Coronary artery (tissue), 2 donors: Measurements from ENCODE around the gene S100A7A.

Source experiments
- DNase-seq: peaks from one replicate; pipeline ENCODE4 v3.0.0-alpha.2; 2017; ENCODE audit warnings: low spot score
- H3K27ac ChIP-seq, 2 donors: fragments of 200-600 bp; sonication (generic); one replicate each; pipeline ENCODE4 v1.5.1; 2016 to 2019
- H3K4me3 ChIP-seq: fragments of 200-600 bp; sonication (generic); 2 replicates; pipeline ENCODE4 v1.5.1; 2016; ENCODE audit warnings: mild to moderate bottlenecking, moderate library complexity
- TF ChIP-seq, protein P1 (sequence below): fragments of 200-600 bp; sonication (generic); IDR thresholded peaks from one replicate; pipeline ENCODE4 v1.5.1; 2019; ENCODE audit warnings: antibody characterized with exemption

S100A7A gene

DNA sequence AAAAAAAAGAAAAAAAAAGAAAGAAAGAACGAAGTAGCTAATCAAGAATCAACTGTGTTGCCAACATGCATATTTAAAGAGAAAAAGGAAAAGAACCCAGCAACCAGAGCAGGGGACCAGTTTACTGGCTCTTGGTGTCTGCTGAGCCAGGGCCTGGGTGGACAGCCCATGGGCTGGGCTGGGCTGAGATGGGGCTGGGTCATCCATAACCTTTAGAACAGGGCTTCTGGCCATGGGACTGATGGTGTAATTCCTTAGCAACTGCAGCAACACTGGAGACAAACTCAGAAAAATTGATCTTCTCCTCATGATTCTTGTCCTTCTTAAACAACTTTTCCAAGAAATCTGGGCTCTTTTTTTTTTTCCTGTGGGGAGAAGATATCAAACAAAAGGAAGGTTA lies 10.5 kb downstream of the S100A7A start:
- TF ChIP-seq, protein P1, sequence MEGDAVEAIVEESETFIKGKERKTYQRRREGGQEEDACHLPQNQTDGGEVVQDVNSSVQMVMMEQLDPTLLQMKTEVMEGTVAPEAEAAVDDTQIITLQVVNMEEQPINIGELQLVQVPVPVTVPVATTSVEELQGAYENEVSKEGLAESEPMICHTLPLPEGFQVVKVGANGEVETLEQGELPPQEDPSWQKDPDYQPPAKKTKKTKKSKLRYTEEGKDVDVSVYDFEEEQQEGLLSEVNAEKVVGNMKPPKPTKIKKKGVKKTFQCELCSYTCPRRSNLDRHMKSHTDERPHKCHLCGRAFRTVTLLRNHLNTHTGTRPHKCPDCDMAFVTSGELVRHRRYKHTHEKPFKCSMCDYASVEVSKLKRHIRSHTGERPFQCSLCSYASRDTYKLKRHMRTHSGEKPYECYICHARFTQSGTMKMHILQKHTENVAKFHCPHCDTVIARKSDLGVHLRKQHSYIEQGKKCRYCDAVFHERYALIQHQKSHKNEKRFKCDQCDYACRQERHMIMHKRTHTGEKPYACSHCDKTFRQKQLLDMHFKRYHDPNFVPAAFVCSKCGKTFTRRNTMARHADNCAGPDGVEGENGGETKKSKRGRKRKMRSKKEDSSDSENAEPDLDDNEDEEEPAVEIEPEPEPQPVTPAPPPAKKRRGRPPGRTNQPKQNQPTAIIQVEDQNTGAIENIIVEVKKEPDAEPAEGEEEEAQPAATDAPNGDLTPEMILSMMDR = no peak
- H3K27ac ChIP-seq = no peak overlapping the region
- peak; percentile 9 for DNase-seq
- no peak overlapping the region for H3K4me3 ChIP-seq

DNA sequence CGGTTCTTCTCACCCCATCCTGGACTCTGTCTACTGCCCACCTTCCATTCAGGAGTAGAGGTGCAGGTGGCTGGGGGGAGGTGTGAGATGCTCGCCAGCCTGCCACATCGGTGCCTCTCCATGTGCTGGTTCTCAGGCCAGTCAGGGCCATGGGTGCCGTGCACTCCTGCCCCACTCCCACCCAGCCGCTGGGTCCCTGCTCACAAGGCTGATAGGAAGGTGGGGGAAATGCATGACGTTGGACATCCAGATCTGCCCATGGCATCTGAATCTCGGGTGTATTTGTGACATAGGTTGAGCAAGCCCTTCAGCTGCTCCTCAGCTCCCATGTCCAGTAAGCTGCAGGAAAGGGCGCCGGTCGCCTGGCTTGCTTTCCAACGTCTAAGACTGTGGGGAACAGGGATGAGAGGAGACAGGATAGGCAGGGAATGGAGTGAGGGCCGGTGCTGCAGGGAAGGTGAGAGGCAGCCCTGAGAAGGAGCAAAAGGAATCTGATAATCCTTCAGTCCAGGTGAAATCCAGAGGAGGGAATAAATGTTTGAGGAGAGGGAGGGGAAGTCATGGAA lies 11.8 kb downstream of the S100A7A start:
- H3K27ac ChIP-seq = no peak overlapping the region
- no peak overlapping the region for H3K4me3 ChIP-seq
- TF ChIP-seq, protein P1 = no peak
- peak; percentile 21 for DNase-seq

DNA sequence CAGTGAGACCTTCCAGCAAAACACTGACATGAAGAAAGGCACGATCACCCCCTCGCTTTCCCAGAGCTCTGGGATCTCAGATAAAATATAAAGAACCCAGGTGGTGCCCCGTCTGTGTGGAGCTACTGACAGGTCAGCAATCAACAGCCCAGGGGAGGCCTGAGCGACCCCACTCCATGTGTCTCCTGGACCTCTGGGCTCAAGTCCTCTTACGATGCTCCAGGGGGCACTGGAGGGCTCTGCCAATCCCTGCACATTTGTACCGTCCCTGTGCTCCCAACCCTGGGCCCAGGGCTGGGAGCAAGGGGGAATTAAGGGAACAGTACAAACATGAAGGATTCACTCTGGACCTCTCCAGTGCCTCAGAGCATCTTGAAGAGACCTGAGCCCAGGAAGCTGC lies 12.5 kb downstream of the S100A7A start:
- peak; percentile 28 for DNase-seq
- H3K27ac ChIP-seq = no peak overlapping the region
- TF ChIP-seq, protein P1 = no peak
- no peak overlapping the region for H3K4me3 ChIP-seq

DNA sequence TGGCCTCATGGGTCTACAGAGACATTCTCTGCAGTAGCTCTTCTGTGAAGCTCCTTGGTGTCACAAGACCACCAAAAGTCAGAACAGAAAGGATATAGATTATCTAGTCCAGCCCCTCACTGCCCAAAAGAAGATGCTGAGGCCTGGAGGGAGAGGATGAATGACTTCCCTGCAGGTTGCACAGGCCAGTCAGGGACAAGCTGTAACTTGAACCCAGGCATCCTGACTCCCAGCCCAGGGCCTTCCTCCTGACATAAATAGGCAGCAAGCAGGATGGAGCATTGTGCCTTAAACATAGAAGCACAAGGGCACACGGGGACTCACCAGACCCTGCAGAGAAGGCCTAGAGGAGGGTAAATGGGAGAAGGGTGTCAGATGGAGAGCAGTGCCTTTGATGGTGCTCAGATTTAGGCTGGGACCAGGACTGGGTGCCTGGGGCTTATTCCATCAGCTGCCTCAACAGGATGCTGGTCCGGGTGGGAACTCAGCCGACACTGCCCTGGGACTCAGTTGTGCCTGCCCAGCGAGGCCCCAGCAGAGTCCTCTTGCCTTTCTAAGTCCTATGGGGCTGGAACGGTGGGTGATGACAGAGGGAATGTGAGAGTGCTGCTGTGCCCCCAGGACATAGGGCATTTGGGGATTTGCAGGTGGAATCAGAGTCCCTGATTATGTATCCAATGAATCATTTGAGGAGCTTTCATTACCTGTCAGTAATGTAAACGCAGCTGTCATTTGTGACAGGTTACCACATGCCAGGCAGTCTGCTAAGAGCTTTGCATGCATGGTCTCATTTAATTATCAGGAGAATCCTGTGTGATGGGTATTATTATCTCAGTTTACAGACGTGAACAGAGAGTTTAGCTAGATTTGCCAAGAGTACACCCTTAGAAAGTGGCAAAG lies 13.2 kb downstream of the S100A7A start:
- TF ChIP-seq, protein P1 = no peak
- DNase-seq = peak; percentile 29
- no peak overlapping the region for H3K27ac ChIP-seq
- H3K4me3 ChIP-seq = no peak overlapping the region

DNA sequence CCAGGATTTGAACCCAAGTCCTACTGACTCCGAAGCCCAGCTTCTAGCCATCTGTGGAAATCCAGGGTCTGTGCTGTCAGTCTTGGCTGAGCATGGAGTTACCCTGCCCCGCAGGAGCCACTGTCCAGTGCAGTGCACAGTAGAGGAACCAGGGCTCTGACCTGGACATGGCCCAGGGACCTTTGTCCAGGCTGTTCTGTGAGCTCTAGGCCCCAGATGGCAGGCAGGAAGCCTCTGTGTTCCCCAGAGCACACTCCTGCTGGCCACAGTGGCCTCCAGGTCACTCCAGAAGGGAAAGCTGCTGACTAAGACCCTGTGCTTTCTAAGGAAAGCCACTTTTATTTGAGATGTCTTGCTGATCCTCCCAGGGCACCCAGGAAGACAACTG lies 13.8 kb downstream of the S100A7A start:
- TF ChIP-seq, protein P1 = no peak
- Histone ChIP-seq H3K27ac (no peak overlapping the region), H3K4me3 (no peak overlapping the region)
- DNase-seq = peak; percentile 31

DNA sequence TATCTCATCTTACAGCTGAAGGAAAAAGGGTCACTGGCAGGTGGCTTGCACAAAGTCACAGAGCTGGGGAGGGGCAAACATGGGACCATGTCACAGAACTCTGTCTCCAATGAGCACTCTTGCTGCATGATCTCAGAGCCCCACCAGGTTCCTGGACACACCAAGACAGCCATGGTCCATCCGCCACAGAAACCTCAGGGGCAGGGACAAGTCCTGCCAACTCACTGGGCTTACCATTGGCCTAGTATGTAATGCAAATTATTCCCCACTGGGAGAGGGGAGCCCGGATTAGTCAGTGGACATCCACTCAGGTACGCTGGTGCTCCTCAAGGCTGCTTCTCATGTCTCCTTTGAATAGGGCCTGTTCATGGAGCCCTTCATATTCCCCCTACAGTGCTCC lies 14.2 kb downstream of the S100A7A start:
- DNase-seq = peak; percentile 43
- Histone ChIP-seq H3K27ac (no peak overlapping the region), H3K4me3 (no peak overlapping the region)
- TF ChIP-seq, protein P1 = no peak

DNA sequence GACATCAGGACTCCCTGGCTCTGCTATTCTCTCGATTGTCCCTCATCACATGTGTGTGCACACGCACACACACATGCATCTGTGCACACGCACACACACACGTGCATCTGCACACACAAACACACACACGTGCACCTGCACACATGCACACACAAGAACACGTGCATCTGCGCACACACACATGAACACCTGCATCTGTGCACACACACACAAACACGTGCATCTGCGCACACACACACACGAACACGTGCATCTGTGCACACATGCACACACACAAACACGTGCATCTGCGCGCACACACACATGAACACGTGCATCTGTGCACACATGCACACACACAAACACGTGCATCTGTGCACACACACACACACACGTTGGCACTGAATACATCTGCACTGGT lies 14.7 kb downstream of the S100A7A start:
- TF ChIP-seq, protein P1 = no peak
- Histone ChIP-seq H3K4me3 (no peak overlapping the region), H3K27ac (no peak overlapping the region)
- DNase-seq = peak; percentile 19
